Cardiac muscle cell (in vitro differentiated cells and primary cell): ENCODE data around the gene FRA10AC1. TPM values are rescaled to one million over a fixed set of nuclear protein-coding genes. Genes with fewer than 3 reads are reported as not detected.

ENCODE experiments used
- DNase-seq, 2 donors: peaks; one replicate each; pipeline versions ENCODE4 v3.0.0 to v3.0.0-alpha.2; 2010 to 2017; ENCODE audit warnings: low read depth in 1 of 2, low spot score in 1 of 2
- H3K27ac ChIP-seq: fragments of 200-600 bp; sonication (generic); 2 replicates; pipeline ENCODE4 v1.5.1; 2016
- H3K27me3 ChIP-seq: fragments of 200-600 bp; sonication (generic); 2 replicates; pipeline ENCODE4 v1.6.0; 2016; ENCODE audit warnings: control low read depth
- H3K36me3 ChIP-seq: fragments of 200-600 bp; sonication (generic); 2 replicates; pipeline ENCODE4 v1.5.1; 2016; ENCODE audit warnings: control low read depth
- H3K4me1 ChIP-seq: fragments of 200-600 bp; sonication (generic); 2 replicates; pipeline ENCODE4 v1.8.1; 2017; ENCODE audit warnings: low read depth, mild to moderate bottlenecking, mixed run types
- H3K4me3 ChIP-seq: fragments of 200-600 bp; sonication (generic); 2 replicates; pipeline ENCODE4 v1.5.1; 2016; ENCODE audit warnings: mild to moderate bottlenecking
- H3K9me3 ChIP-seq: fragments of 200-600 bp; sonication (generic); 2 replicates; pipeline ENCODE4 v1.5.1; 2017; ENCODE audit warnings: low read depth, mild to moderate bottlenecking, control low read depth
- CTCF ChIP-seq: IDR thresholded peaks from 2 replicates; pipeline ENCODE4 v1.5.1; 2012; ENCODE audit warnings: low read depth, mild to moderate bottlenecking, low read length
- polyA plus RNA-seq: library from polyadenylated mRNA; unstranded; fragments of >200 nt; fragmentation: Nextera tagmentation; extraction: Ambion mirVana; gene quantifications from 2 replicates; pipeline ENCODE4 v1.2.1, GENCODE V29; 2016
- total RNA-seq: library from RNA; depleted of rRNA; stranded (reverse); fragments of >200 nt; gene quantifications from 2 replicates; pipeline ENCODE4 v1.2.3, GENCODE V29; 2016

The FRA10AC1 gene
- total and polyA plus RNA-seq, 2 experiments from 2014 or later = 13.5 to 21.6 TPM

- no peak for TF ChIP-seq CTCF
- Histone ChIP-seq H3K4me3 (no peak overlapping the region), H3K36me3 (no peaks in the 10 kb centered on the region), H3K4me1 (no peaks in the 10 kb centered on the region), H3K27ac (no peak overlapping the region), H3K9me3 (no peaks in the 10 kb centered on the region), H3K27me3 (peaks cover 6% of the 10 kb centered on the region)
- no peak for DNase-seq
These were observed 20.2 kb upstream of the FRA10AC1 start for GRCh38 chr10:93722550-93722949.

- no peak for DNase-seq
- Histone ChIP-seq H3K4me3 (no peak overlapping the region), H3K36me3 (no peaks in the 10 kb centered on the region), H3K9me3 (no peaks in the 10 kb centered on the region), H3K27me3 (no peaks in the 10 kb centered on the region), H3K4me1 (no peaks in the 10 kb centered on the region), H3K27ac (no peak overlapping the region)
- no peak for TF ChIP-seq CTCF
These were observed 17.5 kb upstream of the FRA10AC1 start for GRCh38 chr10:93719901-93720300.

GRCh38 chr10:93718937-93719725 lies 16.7 kb upstream of the FRA10AC1 start:
- no peaks in the 10 kb centered on the region for H3K4me1 ChIP-seq
- no peaks in the 10 kb centered on the region for H3K36me3 ChIP-seq
- DNase-seq = peak; percentile 5 to 15
- no peaks in the 10 kb centered on the region for H3K27me3 ChIP-seq
- H3K9me3 ChIP-seq = no peaks in the 10 kb centered on the region
- H3K27ac ChIP-seq = no peak overlapping the region
- no peak overlapping the region for H3K4me3 ChIP-seq
- no peak for TF ChIP-seq CTCF

- H3K27ac ChIP-seq = no peak overlapping the region
- H3K9me3 ChIP-seq = no peaks in the 10 kb centered on the region
- no peaks in the 10 kb centered on the region for H3K4me1 ChIP-seq
- H3K4me3 ChIP-seq = no peak overlapping the region
- DNase-seq = no peak
- no peaks in the 10 kb centered on the region for H3K27me3 ChIP-seq
- TF ChIP-seq CTCF = no peak
- H3K36me3 ChIP-seq = no peaks in the 10 kb centered on the region
These were observed 14.4 kb upstream of the FRA10AC1 start for GRCh38 chr10:93716766-93717165.

GRCh38 chr10:93715345-93715744 lies 13.0 kb upstream of the FRA10AC1 start:
- Histone ChIP-seq H3K27me3 (no peaks in the 10 kb centered on the region), H3K9me3 (no peaks in the 10 kb centered on the region), H3K4me3 (no peak overlapping the region), H3K36me3 (no peaks in the 10 kb centered on the region), H3K4me1 (peaks cover 2% of the 10 kb centered on the region), H3K27ac (no peak overlapping the region)
- DNase-seq = no peak
- no peak for TF ChIP-seq CTCF
